WTC11 (cell line): ENCODE results near the gene FAM107B. TPM values are rescaled to one million over a fixed set of nuclear protein-coding genes. Genes with fewer than 3 reads are reported as not detected.

Experiments used
- ATAC-seq: fragments of 200-7000 bp; cut with Tn5 transposase; 2 replicates; pipeline ENCODE4 v1.10.0; 2021; ENCODE audit warnings: mild to moderate bottlenecking, moderate library complexity
- CTCF ChIA-PET: fragments of 300-600 bp; sonication (Branson Sonifier 250); formaldehyde crosslinking; loops from one replicate; lab custom pipeline; 2021; ENCODE audit warnings: antibody characterized with exemption; lab: Charles Lee
- POLR2A ChIA-PET: fragments of 350-600 bp; sonication (Branson Sonifier 250); formaldehyde crosslinking; loops from one replicate; lab custom pipeline; 2021; ENCODE audit warnings: antibody characterized with exemption; lab: Charles Lee
- DNase-seq: peaks from one replicate; pipeline ENCODE4 v3.0.0; 2021; ENCODE audit warnings: low spot score
- H3K27ac Mint-ChIP-seq: 2 replicates; pipeline ENCODE4 v1.8.0; 2021; ENCODE audit warnings: mixed read lengths
- H3K27me3 Mint-ChIP-seq: 2 replicates; pipeline ENCODE4 v1.8.0; 2021; ENCODE audit warnings: low read depth, mild to moderate bottlenecking, moderate library complexity, mixed read lengths
- H3K36me3 Mint-ChIP-seq: 2 replicates; pipeline ENCODE4 v1.8.0; 2021; ENCODE audit warnings: mixed read lengths
- H3K4me1 Mint-ChIP-seq: 2 replicates; pipeline ENCODE4 v1.8.0; 2022; ENCODE audit warnings: mixed read lengths
- H3K4me3 Mint-ChIP-seq: 2 replicates; pipeline ENCODE4 v1.8.0; 2021; ENCODE audit warnings: mild to moderate bottlenecking, moderate library complexity, mixed read lengths
- H3K9me3 Mint-ChIP-seq: 2 replicates; pipeline ENCODE4 v1.8.0; 2021; ENCODE audit warnings: mixed read lengths
- ATF2 ChIP-seq: sonication (generic); formaldehyde crosslinking; IDR thresholded peaks from 2 replicates; pipeline ENCODE4 v1.8.1; 2022; ENCODE audit warnings: low read depth, missing genetic modification reagents, borderline replicate concordance
- E2F5 ChIP-seq: sonication (generic); formaldehyde crosslinking; IDR thresholded peaks from 2 replicates; pipeline ENCODE4 v1.8.1; 2022; ENCODE audit warnings: mild to moderate bottlenecking, moderate library complexity, missing genetic modification reagents
- FOXP4 ChIP-seq: sonication (generic); formaldehyde crosslinking; IDR thresholded peaks from 2 replicates; pipeline ENCODE4 v1.8.0; 2022; ENCODE audit warnings: mild to moderate bottlenecking, missing genetic modification reagents
- GABPB1 ChIP-seq: sonication (generic); formaldehyde crosslinking; IDR thresholded peaks from 2 replicates; pipeline ENCODE4 v1.8.1; 2023; ENCODE audit warnings: mild to moderate bottlenecking, missing genetic modification reagents
- HMGXB4 ChIP-seq: sonication (generic); formaldehyde crosslinking; IDR thresholded peaks from 2 replicates; pipeline ENCODE4 v1.8.1; 2023; ENCODE audit warnings: mild to moderate bottlenecking, moderate library complexity, missing genetic modification reagents
- IRF1 ChIP-seq: sonication (generic); formaldehyde crosslinking; IDR thresholded peaks from 2 replicates; pipeline ENCODE4 v1.8.0; 2023; ENCODE audit warnings: missing genetic modification reagents
- JAZF1 ChIP-seq: fragments of 250-450 bp; sonication (Bioruptor Pico); IDR thresholded peaks from 2 replicates; pipeline ENCODE4 v1.9.0; 2021; ENCODE audit warnings: moderate library complexity, mild to moderate bottlenecking, inconsistent platforms
- KAT7 ChIP-seq: sonication (generic); formaldehyde crosslinking; IDR thresholded peaks from 2 replicates; pipeline ENCODE4 v1.8.1; 2023; ENCODE audit warnings: missing genetic modification reagents, mild to moderate bottlenecking, borderline replicate concordance
- PRDM15 ChIP-seq: sonication (generic); formaldehyde crosslinking; IDR thresholded peaks from 2 replicates; pipeline ENCODE4 v1.8.0; 2022; ENCODE audit warnings: missing genetic modification reagents
- PREB ChIP-seq: sonication (generic); formaldehyde crosslinking; IDR thresholded peaks from 2 replicates; pipeline ENCODE4 v1.8.1; 2022; ENCODE audit warnings: mild to moderate bottlenecking, missing genetic modification reagents, moderate library complexity, borderline replicate concordance
- RORB ChIP-seq: fragments of 250-450 bp; sonication (Bioruptor Pico); IDR thresholded peaks from 2 replicates; pipeline ENCODE4 v1.9.0; 2021; ENCODE audit warnings: mild to moderate bottlenecking
- SMAD4 ChIP-seq: sonication (generic); formaldehyde crosslinking; IDR thresholded peaks from 2 replicates; pipeline ENCODE4 v1.8.0; 2022; ENCODE audit warnings: mild to moderate bottlenecking, missing genetic modification reagents
- TEAD1 ChIP-seq: sonication (generic); formaldehyde crosslinking; IDR thresholded peaks from 2 replicates; pipeline ENCODE4 v1.8.0; 2022; ENCODE audit warnings: mild to moderate bottlenecking, missing genetic modification reagents
- TEAD4 ChIP-seq: sonication (generic); formaldehyde crosslinking; IDR thresholded peaks from 2 replicates; pipeline ENCODE4 v1.8.0; 2022; ENCODE audit warnings: mild to moderate bottlenecking, missing genetic modification reagents
- ZNF138 ChIP-seq: sonication (generic); formaldehyde crosslinking; conservative IDR thresholded peaks from 2 replicates; pipeline ENCODE4 v1.8.1; 2022; ENCODE audit warnings: mild to moderate bottlenecking, moderate library complexity, missing genetic modification reagents
- ZNF317 ChIP-seq: sonication (generic); formaldehyde crosslinking; IDR thresholded peaks from 2 replicates; pipeline ENCODE4 v1.8.1; 2023; ENCODE audit warnings: low read depth, mild to moderate bottlenecking, moderate library complexity, missing genetic modification reagents, borderline replicate concordance
- ZNF425 ChIP-seq: fragments of 250-450 bp; sonication (Bioruptor Pico); conservative IDR thresholded peaks from 2 replicates; pipeline ENCODE4 v1.9.0; 2021; ENCODE audit warnings: mild to moderate bottlenecking
- ZNF512 ChIP-seq: sonication (generic); formaldehyde crosslinking; IDR thresholded peaks from 2 replicates; pipeline ENCODE4 v1.8.1; 2022; ENCODE audit warnings: missing genetic modification reagents, borderline replicate concordance
- ZNF671 ChIP-seq: fragments of 250-450 bp; sonication (Bioruptor Pico); IDR thresholded peaks from 2 replicates; pipeline ENCODE4 v1.8.0; 2021; ENCODE audit warnings: mild to moderate bottlenecking
- total RNA-seq: library from RNA; stranded (reverse); gene quantifications from 3 replicates; pipeline ENCODE4 v1.2.3, GENCODE V29; 2021

The FAM107B gene
- total RNA-seq, 1 experiment from 2014 or later = 22.4 TPM

GRCh38 chr10:14612873-14613587 is 161.7 kb downstream of the FAM107B start (continued):
- TF ChIP-seq FOXP4 (CRISPR knock-in tag) (no peak), HMGXB4 (no peak), TEAD4 (CRISPR knock-in tag) (no peak), ZNF138 (CRISPR knock-in tag) (no peak), KAT7 (CRISPR knock-in tag) (no peak), ZNF512 (no peak), ZNF425 (no peak), JAZF1 (no peak)

GRCh38 chr10:14611968-14612693 is 162.6 kb downstream of the FAM107B start:
- Mint-ChIP-seq H3K27me3 (no peaks in the 10 kb centered on the region; the same call in 1 of the 2 replicates), H3K4me3 (no peak overlapping the region), H3K9me3 (no peaks in the 10 kb centered on the region), H3K36me3 (no peaks in the 10 kb centered on the region), H3K27ac (no peak overlapping the region), H3K4me1 (peaks cover 6% of the 10 kb centered on the region)
- CTCF ChIA-PET = no interaction called here
- POLR2A ChIA-PET = no interaction called here
- no peak for DNase-seq
- no peak for ATAC-seq
- TF ChIP-seq E2F5 (CRISPR knock-in tag) (no peak), GABPB1 (no peak), PREB (CRISPR knock-in tag) (no peak), ATF2 (CRISPR knock-in tag) (no peak), ZNF317 (CRISPR knock-in tag) (no peak), TEAD1 (CRISPR knock-in tag) (no peak), ZNF671 (no peak), IRF1 (CRISPR knock-in tag) (no peak), RORB (no peak), SMAD4 (no peak), PRDM15 (no peak)
